ENCODE data around the gene PRRC2A.
A peak's percentile ranks its signal among the peaks of the same experiment; 100 is the strongest.
"Not testable (repeated sequence)": the region's sequence is repeated elsewhere in the genome, so short reads cannot be mapped to it uniquely, and the experiment has no call there.

PRRC2A gene

DNA sequence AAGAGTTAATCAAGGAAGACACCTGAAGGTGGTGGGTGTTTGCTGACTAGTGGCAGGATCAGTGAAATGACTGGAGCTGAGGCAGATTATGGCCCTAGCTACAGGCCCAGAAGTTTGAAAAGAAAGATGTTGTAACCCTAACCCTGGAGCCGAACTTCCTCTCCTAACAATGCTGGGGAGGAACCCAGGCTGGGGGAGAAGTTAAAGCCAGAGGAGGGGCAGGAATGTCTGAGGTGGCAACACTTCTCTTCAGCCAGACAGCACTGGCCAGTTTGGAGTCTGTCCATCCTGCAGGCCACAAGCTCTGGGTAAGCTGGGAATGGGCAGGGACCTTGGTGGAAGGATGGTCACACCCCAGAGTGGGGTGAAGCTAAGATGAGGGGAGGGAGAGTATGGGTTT is 34.5 kb upstream of the PRRC2A start, which contains the start of gene LST1:
LST1 (plus strand) TSS at position 270 of the 400 bp plus-strand sequence. CDS start 1,023 bp downstream, outside the sequence.
- DNase-seq (ENCODE audit: low read depth), result no peak

DNA sequence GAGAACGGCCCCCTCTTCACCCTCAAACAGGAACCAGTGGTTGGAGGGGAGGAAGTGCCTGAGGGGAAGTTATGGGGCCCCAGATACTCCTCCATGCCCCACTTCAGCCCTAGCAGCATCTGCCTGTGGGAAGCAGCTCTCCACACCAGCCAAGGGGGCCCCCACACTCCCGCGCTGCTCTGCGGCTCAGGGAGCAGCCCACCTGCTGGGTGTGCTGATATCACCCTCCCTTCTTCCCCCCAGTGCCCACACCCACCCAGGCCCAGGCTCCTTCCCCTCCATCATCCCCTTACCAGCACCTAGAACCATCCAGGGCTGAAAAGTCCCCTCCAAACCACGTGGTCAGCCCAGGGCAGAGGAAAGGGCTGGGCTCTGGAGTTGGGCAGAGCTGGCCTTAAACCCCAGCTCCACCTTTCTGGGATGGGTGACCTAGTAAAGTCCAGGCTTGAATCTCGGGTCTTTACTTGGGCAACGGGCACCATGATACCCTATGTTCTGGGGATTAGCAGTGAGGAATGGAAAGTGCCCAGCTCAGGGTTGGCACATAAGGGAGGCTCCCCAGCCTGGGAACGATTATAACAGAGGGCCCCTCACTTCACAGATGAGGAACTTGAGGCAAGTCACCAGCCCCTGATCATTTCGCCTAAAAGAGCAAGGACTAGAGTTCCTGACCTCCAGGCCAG is 33.8 kb upstream of the PRRC2A start:
- DNase-seq (ENCODE audit: low read depth), result no peak

DNA sequence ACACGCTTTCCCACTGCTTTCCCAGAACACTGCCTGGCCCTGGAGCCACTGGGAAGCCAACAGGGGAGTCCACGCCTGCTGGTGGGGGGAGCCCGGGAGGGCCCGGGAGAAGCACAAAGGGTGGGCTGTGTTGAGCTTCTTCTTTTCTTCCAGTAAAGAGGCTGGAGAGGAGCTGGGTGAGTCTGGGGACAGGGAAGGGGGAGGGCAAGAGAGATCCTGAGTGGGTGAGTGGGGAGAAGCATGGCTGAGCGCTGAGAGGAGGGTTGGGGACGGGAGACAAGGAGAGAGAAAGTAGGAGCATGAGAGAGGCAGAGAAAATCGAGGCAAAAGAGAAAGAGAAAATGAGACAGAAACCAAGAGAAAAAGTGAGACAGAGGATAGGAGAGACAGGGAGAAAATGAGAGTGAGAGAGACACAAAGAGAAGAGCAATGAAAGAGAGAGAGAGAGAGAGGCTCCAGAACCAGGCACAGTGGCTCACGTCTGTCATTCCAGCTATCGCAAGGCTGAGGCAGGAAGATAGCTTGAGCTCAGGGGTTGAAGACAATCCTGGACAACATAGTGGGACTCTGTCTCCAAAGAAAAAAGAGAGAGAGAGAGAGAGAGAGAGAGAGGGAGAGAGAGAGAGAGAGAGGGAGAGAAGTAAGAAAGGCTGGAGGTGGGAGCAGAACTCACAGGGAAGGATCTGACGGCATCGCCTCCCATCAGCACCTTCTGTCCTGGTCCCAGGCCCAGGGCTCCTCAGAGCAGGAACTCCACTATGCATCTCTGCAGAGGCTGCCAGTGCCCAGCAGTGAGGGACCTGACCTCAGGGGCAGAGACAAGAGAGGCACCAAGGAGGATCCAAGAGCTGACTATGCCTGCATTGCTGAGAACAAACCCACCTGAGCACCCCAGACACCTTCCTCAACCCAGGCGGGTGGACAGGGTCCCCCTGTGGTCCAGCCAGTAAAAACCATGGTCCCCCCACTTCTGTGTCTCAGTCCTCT is 32.4 kb upstream of the PRRC2A start:
- no peak for DNase-seq (ENCODE audit: low read depth)

DNA sequence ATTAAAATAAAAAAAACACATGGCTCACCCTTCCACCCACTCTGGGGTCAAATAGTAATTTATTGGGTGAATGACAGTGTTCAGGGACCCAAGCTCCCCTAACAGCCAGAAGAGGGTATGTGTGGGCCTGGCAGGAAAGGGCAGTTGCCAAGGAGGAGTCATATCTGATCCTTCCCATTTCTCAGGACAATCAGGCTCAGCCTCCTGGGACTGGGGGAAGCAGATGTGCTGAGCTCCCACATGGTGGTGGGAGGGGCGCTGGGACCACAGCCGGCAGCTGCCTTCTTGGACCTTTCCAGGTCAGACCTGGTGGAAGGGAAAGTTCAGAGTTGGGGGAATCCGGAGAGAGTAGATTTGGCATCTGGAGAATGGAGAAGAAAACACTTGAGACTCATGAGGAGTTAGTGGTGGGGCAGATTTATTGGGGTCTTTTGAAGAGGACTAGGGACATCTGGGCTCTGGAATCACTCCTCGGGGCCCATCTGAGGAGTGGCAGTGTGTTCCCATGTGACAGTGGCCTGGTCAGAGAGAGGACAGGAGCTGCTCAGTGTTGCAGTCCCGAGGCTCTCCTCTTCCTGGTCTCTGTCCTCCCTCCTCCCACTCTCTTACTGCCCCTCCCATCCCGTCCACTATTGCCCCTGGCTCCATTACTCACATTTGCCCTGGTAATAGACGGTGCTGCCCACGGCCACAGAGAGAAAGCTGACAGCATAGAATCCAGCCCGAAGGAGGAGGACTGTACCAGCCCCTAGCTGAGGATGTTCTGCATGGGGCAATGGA is 31.5 kb upstream of the PRRC2A start:
- DNase-seq (ENCODE audit: low read depth), result no peak

DNA sequence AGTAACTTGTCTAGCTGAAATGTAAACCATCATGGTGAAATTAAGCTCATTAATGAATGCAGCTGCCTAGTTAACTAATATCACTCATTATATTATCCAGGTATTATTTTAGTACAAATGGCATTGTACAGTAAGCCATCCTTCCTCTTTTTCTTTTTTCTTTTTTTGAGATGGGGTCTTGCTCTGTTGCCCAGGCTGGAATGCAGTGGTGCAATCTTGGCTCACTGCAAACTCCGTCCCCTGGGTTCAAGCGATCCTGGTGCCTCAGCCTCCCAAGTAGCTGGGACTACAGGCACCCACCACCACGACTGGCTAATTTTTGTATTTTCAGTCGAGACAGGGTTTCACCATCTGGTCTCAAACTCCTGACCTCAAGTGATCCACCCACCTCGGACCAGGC is 29.8 kb upstream of the PRRC2A start:
- not testable (repeated sequence) for DNase-seq (ENCODE audit: low read depth)

DNA sequence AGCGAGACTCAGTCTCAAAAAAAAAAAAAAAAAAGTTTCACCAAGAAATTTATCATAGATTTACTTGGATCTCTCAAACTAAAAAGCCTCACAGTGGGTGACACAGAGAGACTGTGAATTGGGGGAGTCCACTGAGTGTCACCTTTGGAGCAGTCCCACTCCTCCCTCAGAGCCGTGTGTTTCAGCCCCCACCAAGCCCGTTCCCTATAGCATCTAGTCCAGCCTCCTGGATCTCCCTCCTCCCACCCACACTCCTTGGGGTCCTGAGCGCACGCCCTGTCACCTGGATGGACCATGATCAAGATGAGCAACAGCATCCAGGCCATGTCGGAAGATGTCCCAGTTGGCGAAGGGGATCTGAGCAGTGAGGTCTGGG is 28.1 kb upstream of the PRRC2A start:
- no peak for DNase-seq (ENCODE audit: low read depth)

DNA sequence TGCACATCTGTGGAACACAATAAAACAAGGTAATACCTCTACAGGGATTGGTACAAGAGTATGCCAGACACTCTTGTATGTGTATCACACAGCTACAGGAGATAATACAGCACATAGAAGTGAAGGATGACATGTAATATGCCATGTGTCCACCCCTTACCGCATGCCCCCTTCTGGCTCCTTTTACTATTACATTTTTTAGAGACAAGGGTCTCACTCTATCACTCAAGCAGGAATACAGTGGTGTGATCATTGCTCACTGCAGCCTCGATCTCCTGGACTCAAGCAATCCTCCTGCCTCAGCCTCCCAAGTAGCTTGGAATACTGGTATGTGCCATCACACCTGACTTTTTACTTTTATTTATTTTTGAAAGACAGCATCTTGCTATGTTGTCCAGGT is 23.5 kb upstream of the PRRC2A start:
- DNase-seq (ENCODE audit: low read depth), result peak; percentile 43

DNA sequence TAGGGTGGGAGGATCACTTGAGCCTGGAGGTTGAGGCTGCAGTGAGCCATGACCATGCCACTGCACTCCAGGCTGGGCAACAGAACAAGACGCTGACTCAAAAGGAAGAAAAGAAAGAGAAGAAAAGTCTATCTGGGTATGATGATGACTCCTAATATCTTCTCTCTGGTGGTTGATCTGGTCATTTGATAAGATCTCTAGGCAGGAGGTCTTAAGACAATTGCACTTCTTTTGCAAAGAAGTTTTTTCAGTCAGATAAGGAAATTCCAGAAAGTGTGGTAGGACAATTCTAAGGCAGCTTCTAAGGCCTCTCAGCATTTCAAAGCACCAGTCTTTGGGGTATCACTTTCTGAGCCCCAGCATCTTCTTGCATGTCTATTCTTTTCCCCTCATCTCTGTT is 13.2 kb upstream of the PRRC2A start:
- DNase-seq (ENCODE audit: low read depth), result no peak

DNA sequence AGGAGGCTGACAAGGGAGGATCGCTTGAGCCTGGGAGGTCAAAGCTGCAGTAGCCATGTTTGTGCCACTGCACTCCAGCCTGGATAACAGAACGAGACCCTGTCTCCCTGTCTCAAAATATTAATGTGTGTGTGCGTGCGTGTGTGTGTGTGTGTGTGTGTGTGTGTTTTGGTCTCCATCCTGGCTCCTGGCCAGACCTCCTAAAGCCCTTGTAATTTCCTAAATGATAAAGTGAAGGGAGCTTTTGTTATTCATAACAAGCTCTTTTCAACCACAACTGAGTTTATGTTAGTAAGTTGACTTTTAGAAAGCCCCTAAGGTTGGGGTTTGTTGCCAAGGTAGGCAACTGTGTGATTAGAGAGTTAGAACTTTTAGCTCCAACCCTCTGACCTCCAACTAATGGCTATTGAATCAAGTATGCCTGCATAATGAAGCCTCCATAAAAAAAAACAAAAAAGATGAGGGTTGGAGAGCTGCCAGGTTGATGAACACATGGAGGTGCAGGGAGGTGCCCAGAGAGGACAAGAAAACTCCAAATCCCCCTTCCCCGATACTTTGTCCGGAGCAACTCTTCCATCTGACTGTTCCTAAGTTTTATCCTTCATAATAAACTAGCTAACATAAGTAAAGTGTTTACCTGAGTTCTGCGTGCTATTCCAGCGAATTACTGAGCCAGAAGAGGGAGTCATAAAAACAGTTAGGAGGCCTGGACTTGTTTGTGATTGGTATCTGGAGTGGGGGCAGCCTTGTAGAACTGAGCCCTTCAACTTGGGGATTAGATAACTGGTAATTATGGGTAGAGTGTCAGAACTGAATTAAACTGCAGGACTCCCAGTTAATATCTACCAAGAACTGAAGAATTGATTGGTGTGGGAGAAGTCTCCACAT is 10.8 kb upstream of the PRRC2A start:
- DNase-seq (ENCODE audit: low read depth), result no peak

DNA sequence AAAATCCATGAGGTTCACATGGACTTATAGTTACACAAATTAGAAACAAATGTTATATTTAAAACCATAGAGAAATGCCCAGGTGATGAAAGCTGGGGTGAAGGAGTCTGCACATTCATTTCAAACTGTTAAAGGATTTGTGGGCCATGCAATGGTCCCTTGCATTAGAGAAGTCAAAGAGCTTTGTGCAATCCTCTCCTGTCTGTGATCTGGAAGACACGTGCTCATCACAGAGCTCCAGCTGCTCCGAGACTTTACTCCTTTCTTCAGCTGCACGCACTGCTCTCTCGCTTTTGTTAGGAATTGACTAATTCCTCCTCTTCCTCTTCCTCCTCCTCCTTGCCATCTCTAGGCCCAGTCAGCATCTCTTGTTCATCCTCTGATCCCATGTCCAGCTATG is 9.5 kb upstream of the PRRC2A start:
- no peak for DNase-seq (ENCODE audit: low read depth)

DNA sequence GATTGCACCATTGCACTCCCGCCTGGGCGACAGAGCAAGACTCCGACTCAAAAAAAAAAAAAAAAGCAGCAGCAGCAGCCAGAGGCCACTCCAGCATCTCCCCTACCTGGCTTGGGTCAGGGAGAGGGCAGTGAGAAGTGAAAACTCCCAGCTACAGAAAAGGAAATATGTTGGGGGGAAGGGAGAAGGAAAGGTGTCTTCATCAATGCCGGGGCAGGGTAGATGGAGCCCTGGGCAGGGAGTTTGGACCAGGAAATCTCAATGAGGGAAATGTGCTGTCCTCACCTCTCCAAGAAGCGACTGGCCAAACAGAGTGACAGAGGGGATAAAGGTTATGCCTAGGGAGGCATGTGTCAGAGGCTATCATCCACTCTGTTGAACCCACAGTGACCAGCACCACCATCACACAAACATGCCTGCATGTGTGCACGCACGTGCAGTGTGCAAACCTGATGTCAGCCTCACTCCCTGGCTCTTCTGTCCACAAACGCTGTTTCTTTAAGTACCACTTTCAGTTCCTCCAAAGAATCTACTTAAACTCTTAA is 6.4 kb upstream of the PRRC2A start:
- no peak for DNase-seq (ENCODE audit: low read depth)

DNA sequence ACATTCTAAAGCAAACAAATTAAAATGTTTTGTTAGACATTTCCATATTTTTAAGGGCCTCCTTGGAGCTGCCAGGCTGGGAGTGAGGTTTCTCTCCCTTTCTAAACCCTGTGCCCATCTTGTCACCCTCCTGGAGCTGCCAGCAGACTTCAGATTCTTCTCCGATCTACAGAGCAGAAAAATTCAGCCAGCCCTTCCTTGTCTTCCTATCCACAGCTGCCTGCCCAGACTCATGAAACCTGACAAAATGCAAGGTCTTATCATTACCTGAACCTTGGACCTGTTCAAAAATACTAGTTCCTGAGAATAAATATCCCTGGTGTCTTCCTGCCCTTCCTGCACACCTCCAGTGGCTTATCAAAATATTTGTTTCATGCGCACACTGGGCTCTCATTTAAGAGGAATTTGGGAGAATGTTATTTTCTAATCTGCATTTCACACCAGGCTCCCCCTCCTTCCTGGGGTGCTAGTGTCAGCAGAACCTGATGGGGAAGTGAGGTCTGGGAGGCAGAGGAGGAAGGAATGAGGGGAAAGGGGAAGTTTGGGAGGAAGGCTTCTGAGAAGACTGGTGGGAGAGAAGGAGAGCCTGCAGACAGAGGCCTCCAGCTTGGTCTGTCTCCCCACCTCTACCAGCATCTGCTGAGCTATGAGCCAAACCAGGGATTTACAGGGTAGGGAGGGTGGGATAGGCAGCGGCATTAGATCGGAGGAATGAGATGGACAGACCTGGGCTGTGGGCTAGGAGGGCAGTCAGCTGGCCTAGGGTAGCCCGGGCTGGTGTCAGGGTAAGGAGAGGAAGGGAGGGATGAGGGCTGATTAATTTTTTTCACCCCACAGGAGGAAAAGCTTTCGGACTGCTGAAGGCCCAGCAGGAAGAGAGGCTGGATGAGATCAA is 5.6 kb upstream of the PRRC2A start, which contains the start of gene AIF1:
AIF1 (plus strand) TSS at position 551 of the 895 bp plus-strand sequence; CDS start at position 647, 96 bp downstream.
- DNase-seq (ENCODE audit: low read depth), result no peak

DNA sequence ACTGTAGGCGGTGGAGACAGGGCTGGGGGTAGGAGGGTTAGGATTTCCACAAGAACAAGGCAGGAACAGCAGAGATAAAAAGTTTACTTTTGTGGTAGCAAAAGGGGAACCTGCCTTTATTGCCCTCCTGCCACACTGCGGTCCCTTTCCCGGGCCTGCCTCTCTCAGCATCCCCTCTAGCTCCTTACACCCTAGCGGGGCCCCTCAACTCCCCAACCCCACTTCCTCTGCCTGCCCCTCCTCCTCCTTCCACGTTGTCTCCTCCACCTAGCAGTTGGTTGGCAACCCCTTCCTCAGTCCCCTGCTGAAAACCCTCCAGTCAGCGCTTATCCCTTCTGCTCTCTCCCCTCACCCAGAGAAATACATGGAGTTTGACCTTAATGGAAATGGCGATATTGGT is 4.8 kb upstream of the PRRC2A start:
- no peak for DNase-seq (ENCODE audit: low read depth)

DNA sequence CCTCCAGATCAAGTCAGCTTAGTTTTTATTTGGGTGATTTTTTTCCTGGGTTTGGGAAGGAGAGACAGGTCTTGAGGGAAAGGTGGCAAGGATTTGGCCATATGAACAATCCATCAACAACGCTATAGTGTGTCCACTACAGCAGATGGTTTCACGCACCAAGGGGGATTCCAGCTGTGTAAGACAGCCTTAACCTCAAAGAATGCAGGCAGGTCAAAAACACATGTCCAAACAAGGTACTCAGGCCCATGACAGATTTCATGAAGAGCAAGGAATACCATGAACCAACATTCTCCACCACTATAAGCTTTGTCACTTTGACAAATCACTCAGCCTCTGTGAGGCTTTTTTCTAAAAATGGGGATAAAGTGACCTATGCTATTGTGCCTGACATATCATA is 3.5 kb upstream of the PRRC2A start:
- DNase-seq (ENCODE audit: low read depth), result no peak

DNA sequence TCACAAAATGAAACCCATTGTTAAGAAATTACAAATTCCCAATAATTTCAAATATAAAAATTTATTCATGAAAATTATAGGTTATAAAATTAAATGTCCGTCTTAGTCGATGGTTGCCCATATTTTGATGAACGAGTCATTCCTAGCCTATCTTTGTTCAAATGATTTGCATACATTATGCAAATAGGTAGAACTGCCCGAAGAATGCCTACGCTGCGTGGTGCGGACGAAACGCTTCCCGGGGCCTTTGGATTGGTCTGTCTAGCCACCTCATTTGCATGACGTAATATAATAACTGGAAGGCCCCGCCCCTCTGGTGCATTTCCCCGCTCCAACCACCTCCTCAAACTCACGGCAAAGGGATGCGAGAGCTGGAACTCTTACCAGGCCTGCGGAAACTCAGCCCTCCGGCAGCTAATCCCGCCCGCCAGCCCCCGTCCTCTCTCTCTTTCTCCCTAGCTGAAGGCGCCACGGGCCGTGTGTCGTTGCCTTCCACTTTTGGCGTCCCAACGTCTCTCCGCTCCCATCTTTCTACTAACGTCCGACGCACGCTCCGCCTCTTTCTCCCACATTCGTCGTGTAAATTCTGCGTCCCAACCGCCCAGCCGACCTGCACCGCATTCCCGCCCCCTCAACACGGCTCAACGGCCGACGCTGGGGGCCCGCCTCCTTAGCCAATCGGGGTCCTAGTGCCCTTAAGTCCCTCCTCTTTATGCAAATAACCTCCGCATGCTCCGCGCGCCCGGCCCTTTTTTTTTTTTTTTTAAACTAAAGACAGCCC is 520 bp upstream of the PRRC2A start:
- DNase-seq (ENCODE audit: low read depth), result peak; percentile 95

DNA sequence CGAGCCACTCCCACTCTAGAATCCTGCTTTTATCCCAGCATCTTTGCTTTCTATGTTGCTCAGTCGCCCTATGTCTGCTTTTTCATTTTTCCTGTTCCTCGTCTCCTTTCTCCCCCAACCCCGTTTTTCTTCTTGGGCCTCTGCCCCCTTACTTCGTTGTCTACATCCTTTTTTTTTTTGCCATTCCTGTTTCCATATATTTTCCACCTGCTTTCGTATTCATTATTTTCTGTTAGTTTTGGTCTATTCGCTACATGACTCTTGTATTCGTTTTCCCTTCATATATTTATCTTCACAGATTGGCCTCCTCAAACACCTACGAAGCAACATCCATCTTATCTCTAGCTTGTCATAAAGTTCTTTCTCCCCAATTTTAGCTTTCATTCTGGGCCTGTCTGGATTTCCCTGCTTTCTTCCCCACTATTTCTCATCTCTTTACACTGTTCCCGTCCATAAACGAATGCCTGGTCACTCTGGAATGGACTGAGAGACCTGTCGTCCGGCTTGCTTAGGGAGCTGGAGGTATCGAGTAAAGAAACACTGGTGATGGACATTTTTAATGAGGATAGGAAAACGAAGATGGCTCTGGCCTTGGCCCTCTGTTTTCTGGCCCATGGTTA is 915 bp downstream of the PRRC2A start:
- no peak for DNase-seq (ENCODE audit: low read depth)

DNA sequence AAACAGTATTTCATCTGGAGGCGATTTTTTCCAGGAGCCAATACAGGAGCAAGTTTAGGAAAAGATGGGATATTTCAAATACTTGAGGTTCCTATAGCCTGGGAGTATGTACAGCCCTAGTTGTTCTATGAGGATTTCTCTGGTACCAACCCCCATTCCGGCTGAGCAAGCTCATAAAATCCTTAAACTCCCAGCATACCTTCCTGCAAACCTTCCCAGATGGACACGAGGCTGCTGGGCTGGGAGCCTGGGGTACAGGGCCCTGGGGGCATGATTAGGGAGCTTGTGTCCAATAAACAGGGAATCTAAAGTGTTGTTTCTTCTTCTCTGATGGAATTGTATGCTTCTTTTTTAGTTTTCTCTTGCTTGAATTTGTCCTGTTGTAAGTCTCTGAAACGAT is 1.5 kb downstream of the PRRC2A start:
- no peak for DNase-seq (ENCODE audit: low read depth)

DNA sequence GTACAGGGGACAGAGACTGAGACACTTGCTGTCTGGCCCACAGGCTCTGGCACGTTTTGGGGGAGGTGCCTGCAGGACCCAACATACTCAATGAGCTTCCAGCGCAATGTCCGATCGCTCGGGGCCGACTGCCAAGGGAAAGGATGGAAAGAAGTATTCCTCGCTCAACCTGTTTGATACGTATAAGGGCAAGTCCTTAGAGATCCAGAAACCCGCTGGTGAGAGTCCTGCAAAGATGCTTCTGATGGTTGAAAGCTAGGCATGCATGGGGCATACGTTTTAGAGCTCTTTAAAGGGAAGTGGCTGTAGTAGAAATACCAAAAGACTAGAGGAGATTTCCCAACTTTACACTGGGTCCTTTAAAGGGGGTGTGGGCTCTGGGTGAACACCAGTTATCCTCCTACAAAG is 2.2 kb downstream of the PRRC2A start:
- DNase-seq (ENCODE audit: low read depth), result no peak

DNA sequence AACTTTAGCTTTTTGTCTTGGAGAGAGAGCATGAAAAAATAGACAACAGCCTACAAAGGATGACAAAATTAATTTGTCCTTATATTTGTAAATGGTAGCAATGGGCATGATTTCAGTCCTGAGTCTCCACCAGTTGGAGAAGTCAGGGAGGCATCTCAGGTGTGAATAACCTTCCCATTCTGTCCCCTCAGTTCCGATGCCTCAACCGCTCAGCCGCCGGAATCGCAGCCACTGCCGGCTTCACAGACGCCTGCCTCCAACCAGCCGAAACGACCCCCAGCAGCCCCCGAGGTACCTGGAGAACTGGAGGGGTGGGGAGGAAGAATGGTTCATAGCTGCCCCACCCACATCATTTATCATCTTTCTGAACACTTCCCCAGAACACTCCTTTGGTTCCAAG is 3.6 kb downstream of the PRRC2A start:
- DNase-seq (ENCODE audit: low read depth), result no peak
